A673 (cell line): ENCODE measurements around the gene HSPG2. TPM values are rescaled to one million over a fixed set of nuclear protein-coding genes. Genes with fewer than 3 reads are reported as not detected.

ENCODE experiments used
- BruUV-seq: library from RNA; stranded (reverse); fragments of 400-500 nt; replicated peaks from 2 replicates; lab custom pipeline; 2021; lab: Mats Ljungman, UMichigan
- CTCF ChIA-PET: fragments of 300-600 bp; sonication (Branson Sonifier 250); formaldehyde crosslinking; loops from one replicate; lab custom pipeline; 2022; ENCODE audit warnings: antibody characterized with exemption; lab: Charles Lee
- POLR2A ChIA-PET: fragments of 300-600 bp; sonication (Branson Sonifier 250); formaldehyde crosslinking; loops from one replicate; lab custom pipeline; 2022; ENCODE audit warnings: antibody characterized with exemption; ENCODE audit not compliant: low non-redundant PET; lab: Charles Lee
- DNase-seq: peaks from one replicate; pipeline ENCODE4 v3.0.0-alpha.2; 2015; ENCODE audit warnings: low spot score
- H3K27ac ChIP-seq: fragments of 200-600 bp; sonication (generic); 2 replicates; pipeline ENCODE4 v1.5.1; 2016; ENCODE audit warnings: mixed run types, low read depth, mild to moderate bottlenecking, mixed read lengths, antibody characterized with exemption, low read length; ENCODE audit not compliant: poor library complexity, severe bottlenecking
- H3K27me3 ChIP-seq: fragments of 200-600 bp; sonication (generic); replicated peaks from 2 replicates; pipeline ENCODE4 v1.6.1; 2017; ENCODE audit warnings: mixed run types, low read depth, mild to moderate bottlenecking, mixed read lengths, antibody characterized with exemption, low read length; ENCODE audit not compliant: insufficient read depth, poor library complexity
- H3K36me3 ChIP-seq: fragments of 200-600 bp; sonication (generic); 2 replicates; pipeline ENCODE4 v1.6.1; 2016; ENCODE audit warnings: mixed run types, mild to moderate bottlenecking, mixed read lengths, antibody characterized with exemption, low read length; ENCODE audit not compliant: insufficient read depth, poor library complexity, severe bottlenecking
- H3K4me1 ChIP-seq: fragments of 200-600 bp; sonication (generic); 2 replicates; pipeline ENCODE4 v1.6.1; 2017; ENCODE audit warnings: mixed run types, mild to moderate bottlenecking, mixed read lengths, antibody characterized with exemption, low read length; ENCODE audit not compliant: insufficient read depth, poor library complexity, severe bottlenecking
- H3K4me3 ChIP-seq: fragments of 200-600 bp; sonication (generic); 2 replicates; pipeline ENCODE4 v1.5.1; 2016; ENCODE audit warnings: low read depth, mixed run types, mild to moderate bottlenecking, mixed read lengths, low read length; ENCODE audit not compliant: poor library complexity, severe bottlenecking
- H3K9me3 ChIP-seq: fragments of 200-600 bp; sonication (generic); 2 replicates; pipeline ENCODE4 v1.6.1; 2016; ENCODE audit warnings: mixed run types, low read depth, mild to moderate bottlenecking, mixed read lengths, antibody characterized with exemption, low read length; ENCODE audit not compliant: poor library complexity, severe bottlenecking
- EZH2 ChIP-seq: fragments of 200-600 bp; sonication (generic); IDR thresholded peaks from 2 replicates; pipeline ENCODE4 v1.6.1; 2017; ENCODE audit warnings: borderline replicate concordance, low read depth, mild to moderate bottlenecking, mixed read lengths, antibody characterized with exemption, low read length; ENCODE audit not compliant: poor library complexity, severe bottlenecking
- intact Hi-C: fragments of 100-400 bp; cut with micrococcal nuclease; formaldehyde crosslinking; loops from one replicate; pipeline ENCODE4 v1.10.0; 2022; ENCODE audit not compliant: unreplicated experiment
- total RNA-seq: library from RNA; stranded (reverse); gene quantifications from 2 replicates; pipeline ENCODE4 v1.2.3, GENCODE V29; 2021
- TF ChIP-seq, protein P1 (sequence below): fragments of 300-800, 200-600 bp; sonication (generic); conservative IDR thresholded peaks from 2 replicates; pipeline ENCODE4 v1.5.1; 2017; ENCODE audit warnings: low read depth, mild to moderate bottlenecking, antibody characterized with exemption, low read length, moderate library complexity, mixed read lengths

The HSPG2 gene
- total RNA-seq, 1 experiment from 2014 or later: 10.4 TPM

DNA sequence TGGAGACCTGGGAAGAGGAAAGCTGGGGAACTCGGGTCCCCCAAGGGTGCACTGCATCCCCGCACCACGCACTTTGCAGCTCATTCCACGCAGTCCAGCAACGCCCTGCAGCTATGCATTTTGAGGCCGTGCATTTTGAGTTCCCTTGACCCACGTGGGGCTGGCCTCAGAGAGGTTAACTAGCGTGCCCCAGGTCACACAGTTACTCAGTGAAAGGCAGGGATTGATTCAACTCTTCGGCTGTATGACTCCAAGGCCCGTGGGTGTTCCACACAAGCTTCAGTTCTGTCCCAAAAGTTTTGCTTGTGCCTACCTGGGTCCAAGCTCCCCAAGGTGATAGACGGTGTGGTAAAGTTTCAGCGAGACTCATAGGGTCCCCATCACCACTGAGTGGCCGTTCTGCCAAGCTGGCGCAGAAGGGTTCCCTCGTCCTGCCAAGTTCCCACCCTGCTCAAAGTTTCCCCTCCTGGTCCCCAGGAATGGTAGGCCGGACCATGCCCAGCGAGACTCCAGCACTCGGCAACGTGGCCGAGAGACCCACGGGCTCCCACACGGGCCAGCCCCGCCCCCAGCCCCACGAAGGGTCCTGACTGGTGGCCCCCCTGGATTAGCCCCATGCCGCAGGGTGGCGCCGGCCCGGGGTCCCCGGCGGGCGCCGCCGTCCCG is 611 bp downstream of the HSPG2 start:
- DNase-seq: no peak
- Histone ChIP-seq H3K4me1 (peaks cover 27% of the 10 kb centered on the region), H3K36me3 (no peaks in the 10 kb centered on the region), H3K27me3 (no peaks in the 10 kb centered on the region), H3K9me3 (no peaks in the 10 kb centered on the region), H3K27ac (no peak overlapping the region), H3K4me3 (peak overlapping the region; percentile 50)
- intact Hi-C loops: no loop called here
- TF ChIP-seq, protein P1, sequence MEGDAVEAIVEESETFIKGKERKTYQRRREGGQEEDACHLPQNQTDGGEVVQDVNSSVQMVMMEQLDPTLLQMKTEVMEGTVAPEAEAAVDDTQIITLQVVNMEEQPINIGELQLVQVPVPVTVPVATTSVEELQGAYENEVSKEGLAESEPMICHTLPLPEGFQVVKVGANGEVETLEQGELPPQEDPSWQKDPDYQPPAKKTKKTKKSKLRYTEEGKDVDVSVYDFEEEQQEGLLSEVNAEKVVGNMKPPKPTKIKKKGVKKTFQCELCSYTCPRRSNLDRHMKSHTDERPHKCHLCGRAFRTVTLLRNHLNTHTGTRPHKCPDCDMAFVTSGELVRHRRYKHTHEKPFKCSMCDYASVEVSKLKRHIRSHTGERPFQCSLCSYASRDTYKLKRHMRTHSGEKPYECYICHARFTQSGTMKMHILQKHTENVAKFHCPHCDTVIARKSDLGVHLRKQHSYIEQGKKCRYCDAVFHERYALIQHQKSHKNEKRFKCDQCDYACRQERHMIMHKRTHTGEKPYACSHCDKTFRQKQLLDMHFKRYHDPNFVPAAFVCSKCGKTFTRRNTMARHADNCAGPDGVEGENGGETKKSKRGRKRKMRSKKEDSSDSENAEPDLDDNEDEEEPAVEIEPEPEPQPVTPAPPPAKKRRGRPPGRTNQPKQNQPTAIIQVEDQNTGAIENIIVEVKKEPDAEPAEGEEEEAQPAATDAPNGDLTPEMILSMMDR: no peak
- TF ChIP-seq EZH2: no peak
- POLR2A ChIA-PET: no interaction called here
- CTCF ChIA-PET: no interaction called here
- BruUV-seq: no TSS peak

DNA sequence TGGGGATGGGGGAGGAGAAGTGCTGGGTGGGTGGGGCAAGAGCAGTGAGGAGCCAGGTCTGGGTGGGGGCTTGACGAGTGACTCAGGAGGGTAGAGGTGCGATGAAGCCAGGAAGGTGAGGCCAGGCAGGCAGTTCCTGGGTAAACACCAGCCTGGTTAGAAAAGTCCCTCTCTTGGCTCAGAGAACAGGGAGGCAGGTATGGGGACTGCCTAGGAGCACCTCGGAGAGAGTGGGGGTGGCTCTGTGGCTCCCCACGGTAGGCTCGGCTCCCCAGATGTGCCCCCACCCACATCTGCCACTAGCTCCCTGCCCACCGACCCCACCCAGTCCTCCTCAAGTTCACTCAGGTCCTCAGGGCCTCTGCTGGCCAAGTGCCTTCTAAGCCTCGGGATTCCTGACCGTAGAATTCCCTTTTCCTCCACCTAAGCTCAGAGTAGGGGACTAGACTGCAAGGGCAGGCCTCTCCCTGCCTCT is 1.2 kb downstream of the HSPG2 start:
- TF ChIP-seq, protein P1: no peak
- TF ChIP-seq EZH2: no peak
- POLR2A ChIA-PET: no interaction called here
- H3K4me3 ChIP-seq: peak overlapping the region; percentile 50
- H3K9me3 ChIP-seq: no peaks in the 10 kb centered on the region
- DNase-seq: no peak
- CTCF ChIA-PET: no interaction called here
- no TSS peak for BruUV-seq
- H3K4me1 ChIP-seq: peaks cover 27% of the 10 kb centered on the region
- H3K27ac ChIP-seq: no peak overlapping the region
- no peaks in the 10 kb centered on the region for H3K36me3 ChIP-seq
- intact Hi-C loops: no loop called here
- H3K27me3 ChIP-seq: no peaks in the 10 kb centered on the region

DNA sequence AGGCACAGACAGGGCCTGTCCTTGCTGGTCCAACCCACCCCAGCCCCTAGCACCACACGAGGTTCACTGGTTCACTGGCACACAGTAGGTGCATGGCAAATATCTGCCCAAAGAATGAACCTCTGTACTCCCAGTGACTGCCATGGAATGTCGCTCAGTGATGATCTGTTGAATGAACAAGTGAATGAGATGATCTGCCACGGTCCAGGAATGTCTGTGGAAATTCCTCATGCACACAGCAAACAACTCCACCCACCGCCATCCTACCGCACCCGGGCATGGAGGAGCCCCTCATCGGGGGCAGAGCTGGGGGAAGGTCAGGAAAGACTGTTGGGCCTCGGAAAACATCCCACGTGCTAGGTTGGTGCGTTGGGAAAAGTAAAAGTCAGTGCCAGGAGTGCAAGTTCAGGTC is 1.7 kb downstream of the HSPG2 start:
- TF ChIP-seq, protein P1: no peak
- TF ChIP-seq EZH2: no peak
- Histone ChIP-seq H3K9me3 (no peaks in the 10 kb centered on the region), H3K27me3 (no peaks in the 10 kb centered on the region), H3K36me3 (no peaks in the 10 kb centered on the region), H3K27ac (no peak overlapping the region), H3K4me1 (peaks cover 27% of the 10 kb centered on the region), H3K4me3 (no peak overlapping the region)
- no TSS peak for BruUV-seq
- CTCF ChIA-PET: no interaction called here
- POLR2A ChIA-PET: no interaction called here
- DNase-seq: no peak
- intact Hi-C loops: no loop called here
